ENCODE results near the gene MTF1.

Gene MTF1

GRCh38 chr1:37764414-37764825 lies 95.0 kb downstream of the MTF1 start:
- Histone ChIP-seq H3K4me1 (ENCODE audit: control insufficient read depth, insufficient read depth, low read length) (no peaks in the 10 kb centered on the region), H3K27ac (ENCODE audit: low read depth, low read length) (no peak overlapping the region), H3K36me3 (ENCODE audit: control insufficient read depth, insufficient read depth, low read length) (no peaks in the 10 kb centered on the region), H3K9ac (ENCODE audit: low read length) (no peak overlapping the region), H3K4me3 (ENCODE audit: low read length) (no peak overlapping the region), H3K27me3 (ENCODE audit: control insufficient read depth, insufficient read depth, low read length) (peaks cover 30% of the 10 kb centered on the region)

GRCh38 chr1:37763791-37764413 lies 95.5 kb downstream of the MTF1 start:
- Histone ChIP-seq H3K36me3 (ENCODE audit: control insufficient read depth, insufficient read depth, low read length) (no peaks in the 10 kb centered on the region), H3K4me1 (ENCODE audit: control insufficient read depth, insufficient read depth, low read length) (no peaks in the 10 kb centered on the region), H3K4me3 (ENCODE audit: low read length) (no peak overlapping the region), H3K9ac (ENCODE audit: low read length) (no peak overlapping the region), H3K27me3 (ENCODE audit: control insufficient read depth, insufficient read depth, low read length) (peaks cover 30% of the 10 kb centered on the region), H3K27ac (ENCODE audit: low read depth, low read length) (no peak overlapping the region)

- Histone ChIP-seq H3K27me3 (ENCODE audit: control insufficient read depth, insufficient read depth, low read length) (peaks cover 31% of the 10 kb centered on the region), H3K36me3 (ENCODE audit: control insufficient read depth, insufficient read depth, low read length) (no peaks in the 10 kb centered on the region), H3K4me3 (ENCODE audit: low read length) (no peak overlapping the region), H3K27ac (ENCODE audit: low read depth, low read length) (no peak overlapping the region), H3K9ac (ENCODE audit: low read length) (no peak overlapping the region), H3K4me1 (ENCODE audit: control insufficient read depth, insufficient read depth, low read length) (no peaks in the 10 kb centered on the region)
Measured at GRCh38 chr1:37762516-37762915, 96.9 kb downstream of the MTF1 start.

GRCh38 chr1:37761416-37762095 lies 97.8 kb downstream of the MTF1 start:
- Histone ChIP-seq H3K27me3 (ENCODE audit: control insufficient read depth, insufficient read depth, low read length) (peaks cover 31% of the 10 kb centered on the region), H3K36me3 (ENCODE audit: control insufficient read depth, insufficient read depth, low read length) (no peaks in the 10 kb centered on the region), H3K4me3 (ENCODE audit: low read length) (no peak overlapping the region), H3K9ac (ENCODE audit: low read length) (no peak overlapping the region), H3K27ac (ENCODE audit: low read depth, low read length) (no peak overlapping the region), H3K4me1 (ENCODE audit: control insufficient read depth, insufficient read depth, low read length) (no peaks in the 10 kb centered on the region)
